NK-92 (cell line): ENCODE measurements around the gene GUCY1A1.

Experiments
- DNase-seq: peaks from one replicate; lab custom pipeline; 2025; ENCODE audit not compliant: unreplicated experiment; lab: John Stamatoyannopoulos, UW

The GUCY1A1 gene

DNA sequence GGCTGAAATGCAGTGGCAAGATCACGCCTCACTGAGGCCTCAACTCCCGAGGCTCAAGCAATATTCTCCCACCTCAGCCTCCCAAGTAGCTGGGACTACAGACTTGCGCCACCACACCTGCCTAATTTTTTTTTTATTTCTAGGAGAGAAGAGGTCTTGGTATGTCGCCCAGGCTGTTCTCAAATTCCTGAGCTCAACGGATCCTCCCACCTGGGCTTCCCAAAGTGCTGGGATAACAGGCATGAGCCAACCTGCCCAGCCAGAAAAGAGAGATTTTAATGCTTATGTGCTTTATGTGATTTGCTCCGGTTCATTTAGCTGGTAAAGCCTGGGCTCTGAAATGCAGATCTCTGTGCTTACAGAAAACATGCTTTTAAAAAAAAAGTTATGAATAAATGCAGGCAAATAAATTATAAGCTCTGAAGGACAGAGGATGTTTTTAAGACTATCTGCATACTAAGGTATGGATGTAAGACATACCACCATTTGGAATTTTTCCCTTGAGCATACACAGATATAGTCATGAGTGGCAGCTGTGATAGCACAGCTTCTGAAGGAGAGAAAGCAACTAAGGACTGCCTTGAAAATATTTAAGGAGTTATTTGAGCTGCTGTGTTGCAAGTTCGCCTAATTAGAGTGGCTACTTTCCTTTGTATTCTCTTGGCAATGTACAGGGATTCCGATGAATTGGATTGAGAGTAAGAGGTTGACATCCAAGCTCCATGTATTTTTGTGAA, 106.0 kb downstream of the GUCY1A1 start:
- no peak for DNase-seq

DNA sequence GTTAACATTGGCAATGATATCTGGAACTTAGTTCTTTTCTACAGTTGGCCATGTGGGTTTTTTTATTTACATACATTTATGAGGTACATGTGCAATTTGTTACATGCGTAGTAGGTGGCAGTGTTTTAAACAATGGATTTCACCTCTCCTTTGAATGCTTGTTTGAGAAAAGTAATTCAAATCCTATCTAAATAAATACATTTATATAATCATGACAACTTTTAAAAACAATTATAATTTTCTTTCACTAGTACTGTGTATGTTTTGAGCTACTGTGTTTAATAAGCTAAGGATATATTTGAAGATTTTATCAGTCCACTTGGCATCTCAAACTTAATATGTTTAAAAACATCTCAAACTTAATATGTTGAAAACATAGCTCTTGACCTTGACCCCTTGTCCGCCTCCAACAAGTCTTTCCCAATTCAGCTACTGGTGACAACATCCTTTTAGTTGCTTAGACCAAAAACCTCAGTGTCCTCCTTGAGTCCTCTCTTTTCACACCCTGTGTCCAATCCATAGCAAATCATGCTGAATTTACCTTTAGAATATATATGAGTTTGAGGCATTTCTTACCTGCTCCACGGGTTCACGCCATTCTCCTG, 106.7 kb downstream of the GUCY1A1 start:
- DNase-seq: no peak

DNA sequence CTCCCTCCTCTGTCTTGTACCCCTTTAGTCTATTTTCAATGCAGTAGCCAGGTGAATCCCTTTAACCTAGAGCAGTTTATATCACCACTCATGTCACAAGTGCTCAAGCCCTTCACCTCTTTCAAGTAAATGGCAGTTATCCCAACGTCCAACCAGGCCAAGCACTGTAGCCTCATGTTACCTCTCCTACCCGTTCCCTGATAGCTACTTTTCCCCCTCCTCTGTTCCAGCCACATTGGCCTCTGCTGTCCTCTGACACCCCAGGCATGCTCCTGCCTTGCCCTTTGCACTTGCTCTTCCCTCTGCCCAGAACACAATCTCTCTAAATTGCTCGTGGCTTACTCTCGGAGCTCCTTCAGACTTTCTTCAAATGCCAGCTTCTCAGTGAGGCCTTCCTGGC, 107.4 kb downstream of the GUCY1A1 start:
- DNase-seq: no peak

DNA sequence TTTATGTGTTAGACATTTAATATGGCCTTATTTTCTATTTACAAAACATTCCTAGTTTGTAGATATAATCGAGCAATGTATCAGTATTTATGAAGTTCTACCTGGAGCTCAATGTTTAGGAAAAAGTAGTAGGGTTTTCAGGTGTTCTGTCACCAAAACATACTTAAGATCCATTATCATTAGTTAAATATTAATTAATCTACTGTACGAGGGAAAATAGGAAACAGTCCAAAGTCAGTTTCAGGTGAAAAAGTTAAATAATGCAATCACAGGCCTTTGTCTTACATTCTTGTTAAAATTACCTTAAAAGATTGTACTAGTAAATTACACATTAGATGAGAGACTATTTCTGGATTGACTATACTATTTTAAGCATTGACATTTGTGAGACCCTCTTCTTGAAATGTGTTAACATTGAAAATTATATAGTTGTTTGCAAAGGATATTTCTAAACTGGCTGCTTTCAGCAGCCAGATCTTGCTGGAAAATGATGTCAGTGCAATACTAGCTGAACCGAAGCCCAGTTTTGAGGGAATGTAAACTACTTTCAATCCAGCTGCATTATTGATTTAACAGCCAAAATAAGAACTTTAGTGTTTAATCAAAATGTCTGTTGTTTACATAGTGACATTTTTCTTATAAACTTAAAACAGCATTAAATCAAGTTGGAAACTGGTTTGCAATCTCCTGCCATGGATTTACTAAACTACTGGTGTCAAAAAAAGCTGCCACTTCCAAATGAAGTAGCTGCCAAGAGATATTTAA, 111.5 kb downstream of the GUCY1A1 start:
- DNase-seq: no peak

DNA sequence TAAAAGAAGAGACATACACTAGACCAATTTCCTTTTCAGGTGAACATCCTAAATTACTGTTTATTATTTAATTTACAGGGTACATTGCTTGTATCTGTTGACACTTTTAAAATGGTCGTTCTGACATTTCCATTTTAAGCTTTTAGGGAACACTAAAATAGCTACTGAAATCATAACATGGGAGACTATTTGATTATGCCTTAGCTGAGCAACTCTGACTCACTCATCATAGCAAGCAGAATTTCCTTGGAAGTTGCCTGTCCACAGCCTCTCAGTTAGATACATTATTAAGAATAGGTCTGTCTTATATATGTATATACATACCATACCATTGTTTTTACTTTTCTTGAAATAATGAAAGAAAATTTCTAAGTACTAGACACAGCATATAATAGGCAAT, 114.1 kb downstream of the GUCY1A1 start:
- DNase-seq: no peak

DNA sequence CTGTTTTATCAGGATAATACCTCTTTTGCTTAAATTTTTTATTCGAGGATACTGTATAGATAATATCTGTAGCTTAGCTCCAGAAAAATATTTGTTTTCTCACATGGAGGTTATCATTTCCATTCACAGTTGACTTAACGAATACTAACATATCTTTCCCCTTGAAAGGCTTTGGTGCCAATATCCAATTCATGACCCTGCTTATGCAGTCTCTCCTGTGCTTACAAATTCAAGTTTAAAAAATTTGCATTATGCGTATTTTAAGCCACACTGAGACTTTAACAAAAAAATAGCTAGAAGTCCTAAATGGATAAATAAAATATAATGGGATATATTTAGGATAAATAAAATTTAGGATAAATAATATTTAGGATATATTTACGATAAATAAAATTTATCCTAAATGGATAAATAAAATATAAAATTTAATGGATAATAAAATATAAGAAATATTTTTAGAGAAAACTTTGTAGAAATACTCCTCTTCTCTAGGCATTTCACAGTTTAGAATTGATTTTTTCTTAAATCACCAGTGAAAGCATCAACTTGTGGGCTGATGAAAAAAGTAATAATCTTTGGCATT, 114.7 kb downstream of the GUCY1A1 start:
- DNase-seq: no peak
